ENCODE measurements around the gene HAUS5.
"Not testable (repeated sequence)": the region's sequence is repeated elsewhere in the genome, so short reads cannot be mapped to it uniquely, and the experiment has no call there.

Gene HAUS5

GRCh38 chr19:35612559-35613321 is at the start of gene HAUS5:
Gene HAUS5, plus strand, starts transcription at chr19:35612735. Its CDS starts 60 bp downstream, at chr19:35612795.
- DNase-seq, result peak; percentile 79

GRCh38 chr19:35562776-35563175 is 49.8 kb upstream of the HAUS5 start:
- DNase-seq, result no peak

GRCh38 chr19:35563207-35563829 is 49.2 kb upstream of the HAUS5 start, which contains the start of gene ATP4A:
Gene ATP4A, minus strand, starts transcription at chr19:35563658. Its CDS starts 29 bp downstream, at chr19:35563629.
- DNase-seq, result no peak

- DNase-seq, result no peak
Observed at GRCh38 chr19:35565016-35565856, 47.3 kb upstream of the HAUS5 start.

- DNase-seq, result no peak
Observed at GRCh38 chr19:35566738-35567137, 45.8 kb upstream of the HAUS5 start.

- DNase-seq, result no peak
Observed at GRCh38 chr19:35569281-35569781, 43.2 kb upstream of the HAUS5 start.

GRCh38 chr19:35571406-35571965 is 41.0 kb upstream of the HAUS5 start:
- no peak for DNase-seq

- DNase-seq, result no peak
Observed at GRCh38 chr19:35577918-35578317, 34.6 kb upstream of the HAUS5 start.

GRCh38 chr19:35578707-35579106 is 33.8 kb upstream of the HAUS5 start:
- DNase-seq, result no peak

- no peak for DNase-seq
Observed at GRCh38 chr19:35582760-35583159, 29.8 kb upstream of the HAUS5 start.

GRCh38 chr19:35585848-35586247 is 26.7 kb upstream of the HAUS5 start, which contains the start of gene PMIS2:
Gene PMIS2, plus strand, starts transcription at chr19:35586173. Its CDS starts 87 bp downstream, at chr19:35586260.
- no peak for DNase-seq

GRCh38 chr19:35587321-35587720 is 25.2 kb upstream of the HAUS5 start:
- no peak for DNase-seq

GRCh38 chr19:35590875-35591274 is 21.7 kb upstream of the HAUS5 start:
- no peak for DNase-seq

- DNase-seq, result no peak
Observed at GRCh38 chr19:35592226-35592625, 20.3 kb upstream of the HAUS5 start.

GRCh38 chr19:35595026-35595425 is 17.5 kb upstream of the HAUS5 start:
- DNase-seq, result not testable (repeated sequence)

- no peak for DNase-seq
Observed at GRCh38 chr19:35595928-35596327, 16.6 kb upstream of the HAUS5 start.

GRCh38 chr19:35596366-35596999 is 16.1 kb upstream of the HAUS5 start:
- DNase-seq, result no peak

- no peak for DNase-seq
Observed at GRCh38 chr19:35601971-35602370, 10.6 kb upstream of the HAUS5 start.

- not testable (repeated sequence) for DNase-seq
Observed at GRCh38 chr19:35604436-35604835, 8.1 kb upstream of the HAUS5 start.

GRCh38 chr19:35607170-35607569 is 5.4 kb upstream of the HAUS5 start:
- DNase-seq, result not testable (repeated sequence)

GRCh38 chr19:35607661-35608060 is 4.9 kb upstream of the HAUS5 start:
- no peak for DNase-seq

GRCh38 chr19:35608251-35608650 is 4.3 kb upstream of the HAUS5 start:
- DNase-seq, result no peak

Data from GF-D8 (cell line).